Measurements from ENCODE around the gene ISYNA1.

The ISYNA1 gene

DNA sequence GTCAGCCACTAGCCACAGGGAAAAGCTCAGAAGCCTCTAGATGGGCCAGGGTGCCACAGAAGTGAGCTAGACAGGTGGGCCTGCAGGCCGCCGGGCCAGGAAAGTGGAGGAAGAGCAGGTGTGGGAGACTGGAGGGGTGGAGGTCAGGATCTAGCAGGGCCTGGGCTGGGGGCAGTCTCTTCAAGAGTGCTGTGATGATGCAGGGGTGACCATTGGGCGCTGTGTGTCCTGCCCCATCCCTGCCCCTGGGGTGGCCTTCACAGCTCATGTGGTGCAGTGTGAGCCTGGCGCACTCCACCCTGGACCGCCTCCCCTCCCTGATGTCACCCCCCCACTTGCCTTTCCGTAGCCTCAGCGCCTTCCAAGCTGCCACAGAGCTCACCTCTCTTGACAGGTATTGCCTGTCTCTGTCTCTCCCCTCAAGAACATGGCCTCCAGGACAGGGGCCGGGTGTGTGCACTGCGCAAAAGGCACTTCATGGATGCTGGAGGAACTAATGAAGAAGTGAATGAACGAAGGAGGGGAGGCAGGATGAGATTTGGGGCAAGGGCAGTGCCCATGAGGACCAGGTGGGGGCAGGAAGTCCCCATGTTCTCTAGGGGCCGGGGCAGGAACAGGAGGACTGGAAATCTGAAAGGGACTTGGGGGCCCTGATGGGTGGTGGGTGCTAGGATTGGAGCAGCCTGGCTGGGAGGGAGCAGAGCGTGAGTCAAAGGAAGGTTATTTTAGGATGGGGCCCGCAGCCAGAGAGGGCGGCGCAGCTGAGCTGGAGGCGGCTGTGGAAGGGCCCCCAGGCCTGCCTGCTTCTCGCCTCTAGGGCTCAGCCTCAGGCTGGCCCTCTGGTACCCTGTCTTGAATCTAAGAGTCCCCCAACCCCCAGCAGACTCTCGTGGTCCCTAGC, 12.2 kb downstream of the ISYNA1 start:
- Histone ChIP-seq H3K79me2 (peaks cover 7% of the 10 kb centered on the region), H3K4me3 (ENCODE audit: low read depth, low read length) (no peak overlapping the region), H3K27me3 (ENCODE audit: control insufficient read depth, insufficient read depth, low read length) (no peaks in the 10 kb centered on the region), H3K27ac (no peak overlapping the region), H3K9me3 (ENCODE audit: control insufficient read depth, low read length) (no peaks in the 10 kb centered on the region), H3K4me2 (ENCODE audit: low read length) (no peak overlapping the region), H3K4me1 (peaks cover 19% of the 10 kb centered on the region), H2AFZ (no peak overlapping the region), H3K36me3 (ENCODE audit: control insufficient read depth, insufficient read depth, low read length) (no peaks in the 10 kb centered on the region), H3K9ac (no peak overlapping the region)
- TF ChIP-seq, protein P1, sequence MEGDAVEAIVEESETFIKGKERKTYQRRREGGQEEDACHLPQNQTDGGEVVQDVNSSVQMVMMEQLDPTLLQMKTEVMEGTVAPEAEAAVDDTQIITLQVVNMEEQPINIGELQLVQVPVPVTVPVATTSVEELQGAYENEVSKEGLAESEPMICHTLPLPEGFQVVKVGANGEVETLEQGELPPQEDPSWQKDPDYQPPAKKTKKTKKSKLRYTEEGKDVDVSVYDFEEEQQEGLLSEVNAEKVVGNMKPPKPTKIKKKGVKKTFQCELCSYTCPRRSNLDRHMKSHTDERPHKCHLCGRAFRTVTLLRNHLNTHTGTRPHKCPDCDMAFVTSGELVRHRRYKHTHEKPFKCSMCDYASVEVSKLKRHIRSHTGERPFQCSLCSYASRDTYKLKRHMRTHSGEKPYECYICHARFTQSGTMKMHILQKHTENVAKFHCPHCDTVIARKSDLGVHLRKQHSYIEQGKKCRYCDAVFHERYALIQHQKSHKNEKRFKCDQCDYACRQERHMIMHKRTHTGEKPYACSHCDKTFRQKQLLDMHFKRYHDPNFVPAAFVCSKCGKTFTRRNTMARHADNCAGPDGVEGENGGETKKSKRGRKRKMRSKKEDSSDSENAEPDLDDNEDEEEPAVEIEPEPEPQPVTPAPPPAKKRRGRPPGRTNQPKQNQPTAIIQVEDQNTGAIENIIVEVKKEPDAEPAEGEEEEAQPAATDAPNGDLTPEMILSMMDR (IDR thresholded peaks at IDR 0.05): no peak

DNA sequence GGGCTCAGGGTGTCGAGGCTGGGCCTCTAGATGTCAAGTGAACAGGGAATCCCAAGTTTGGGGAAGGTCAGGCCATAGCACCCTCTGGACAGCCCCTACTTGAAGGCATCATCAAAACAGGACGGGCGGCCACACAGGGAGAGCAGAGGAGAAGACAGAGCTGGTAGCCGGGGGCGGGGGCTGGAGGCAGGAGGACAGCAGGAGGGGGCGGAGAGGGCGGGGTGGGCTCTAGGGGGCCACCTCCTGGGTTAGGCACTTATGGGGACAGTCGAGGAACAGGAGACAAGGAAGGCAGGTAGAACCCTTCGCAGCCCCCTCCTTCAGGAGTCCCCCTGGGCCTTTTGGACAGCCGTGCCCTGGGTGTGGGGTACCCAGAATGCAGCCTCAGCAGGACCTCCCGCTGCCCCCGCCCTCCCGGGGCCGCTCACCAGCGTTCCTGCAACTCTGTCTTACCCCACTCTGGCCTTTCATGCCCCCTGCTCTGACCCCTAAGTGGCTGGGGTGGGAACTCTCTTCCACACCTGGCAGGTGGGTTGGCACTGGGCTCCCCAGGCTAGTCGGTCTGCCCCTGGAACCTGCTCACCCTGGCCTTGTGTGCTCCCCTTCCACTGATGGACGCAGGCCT, 12.9 kb downstream of the ISYNA1 start:
- Histone ChIP-seq H3K27ac (no peak overlapping the region), H3K4me3 (ENCODE audit: low read depth, low read length) (no peak overlapping the region), H3K9me3 (ENCODE audit: control insufficient read depth, low read length) (no peaks in the 10 kb centered on the region), H3K4me1 (peaks cover 19% of the 10 kb centered on the region), H3K79me2 (peaks cover 7% of the 10 kb centered on the region), H3K36me3 (ENCODE audit: control insufficient read depth, insufficient read depth, low read length) (no peaks in the 10 kb centered on the region), H3K27me3 (ENCODE audit: control insufficient read depth, insufficient read depth, low read length) (no peaks in the 10 kb centered on the region), H2AFZ (no peak overlapping the region), H3K9ac (no peak overlapping the region), H3K4me2 (ENCODE audit: low read length) (no peak overlapping the region)
- TF ChIP-seq, protein P1 (IDR thresholded peaks at IDR 0.05): no peak

DNA sequence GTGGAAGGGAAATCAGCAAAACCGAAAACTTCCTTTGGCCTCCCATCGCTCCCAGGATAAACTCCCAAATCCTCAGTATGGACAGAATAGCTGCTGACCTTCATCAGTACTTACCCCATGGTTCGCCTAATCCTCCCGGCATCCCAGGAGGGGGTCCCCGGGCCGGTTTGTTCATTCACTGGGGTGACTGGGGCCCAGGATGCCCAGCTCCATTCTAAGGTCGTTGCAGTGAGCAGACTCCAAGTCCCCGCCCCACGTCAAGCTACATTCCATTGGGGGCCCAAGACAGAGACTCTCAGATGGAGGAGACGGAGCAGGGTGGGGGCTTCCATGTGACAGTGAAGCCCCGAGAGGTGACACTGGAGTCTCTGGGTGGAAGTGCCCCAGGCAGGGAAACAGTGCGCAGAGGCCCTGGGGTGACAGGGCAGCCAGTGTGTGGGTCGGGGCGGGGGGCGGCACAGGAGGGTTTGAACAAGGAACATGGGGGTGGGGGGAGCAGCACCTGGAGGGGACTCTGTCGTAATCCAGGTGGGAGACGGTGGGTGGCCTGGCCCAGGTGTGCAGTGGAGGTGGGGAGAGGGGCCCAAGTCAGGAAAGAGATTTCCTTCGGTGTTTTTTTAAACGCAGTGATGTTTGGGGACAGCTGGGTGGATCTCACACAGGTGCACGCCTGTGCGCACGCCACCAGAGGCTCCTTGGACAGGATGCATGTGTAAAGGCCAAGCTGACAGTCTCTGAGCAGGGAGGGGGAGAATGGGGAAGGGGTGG, 13.6 kb downstream of the ISYNA1 start:
- Histone ChIP-seq H3K27me3 (ENCODE audit: control insufficient read depth, insufficient read depth, low read length) (no peaks in the 10 kb centered on the region), H3K4me2 (ENCODE audit: low read length) (no peak overlapping the region), H2AFZ (no peak overlapping the region), H3K27ac (no peak overlapping the region), H3K4me1 (peaks cover 13% of the 10 kb centered on the region), H3K4me3 (ENCODE audit: low read depth, low read length) (no peak overlapping the region), H3K9me3 (ENCODE audit: control insufficient read depth, low read length) (no peaks in the 10 kb centered on the region), H3K36me3 (ENCODE audit: control insufficient read depth, insufficient read depth, low read length) (no peaks in the 10 kb centered on the region), H3K79me2 (no peaks in the 10 kb centered on the region), H3K9ac (no peak overlapping the region)
- TF ChIP-seq, protein P1 (IDR thresholded peaks at IDR 0.05): no peak

GRCh38 chr19:18423258-18424020, 14.5 kb downstream of the ISYNA1 start:
- no peaks in the 10 kb centered on the region for H3K27me3 ChIP-seq (ENCODE audit: control insufficient read depth, insufficient read depth, low read length)
- H3K9ac ChIP-seq: no peak overlapping the region
- no peak overlapping the region for H3K27ac ChIP-seq
- H3K9me3 ChIP-seq (ENCODE audit: control insufficient read depth, low read length): no peaks in the 10 kb centered on the region
- TF ChIP-seq, protein P1 (IDR thresholded peaks at IDR 0.05): no peak
- no peaks in the 10 kb centered on the region for H3K36me3 ChIP-seq (ENCODE audit: control insufficient read depth, insufficient read depth, low read length)
- H3K4me1 ChIP-seq: peaks cover 11% of the 10 kb centered on the region
- no peak overlapping the region for H3K4me2 ChIP-seq (ENCODE audit: low read length)
- H3K4me3 ChIP-seq (ENCODE audit: low read depth, low read length): no peak overlapping the region
- no peaks in the 10 kb centered on the region for H3K79me2 ChIP-seq
- H2AFZ ChIP-seq: no peak overlapping the region
